ENCODE results near the gene MAML2.

MAML2 gene

DNA sequence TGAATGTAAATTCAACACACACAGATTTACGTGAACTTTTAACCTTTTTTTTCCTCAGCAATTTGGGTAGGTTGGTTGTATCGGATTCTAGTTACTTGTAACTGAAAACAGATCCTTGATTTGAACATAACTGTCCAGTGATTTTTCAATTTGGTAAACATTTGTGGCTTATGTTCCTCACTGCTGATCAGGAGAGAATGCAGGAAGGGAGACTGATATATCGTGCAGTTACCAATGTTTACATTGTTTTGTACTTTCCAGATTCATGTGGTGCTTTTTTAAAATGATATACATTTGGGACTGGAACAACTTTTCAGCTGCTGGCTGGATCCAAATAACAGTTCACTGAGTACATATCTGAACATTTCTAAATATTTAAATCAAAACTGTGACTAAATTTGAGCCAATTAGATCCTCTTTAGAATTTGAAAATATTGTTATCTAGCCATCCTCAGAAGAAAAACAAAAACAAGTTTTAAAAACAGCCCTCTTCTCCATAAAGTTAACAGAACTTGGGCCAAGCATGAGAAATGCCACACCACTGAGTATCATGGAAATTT, 334.8 kb downstream of the MAML2 start:
- DNase-seq (ENCODE audit: low spot score): no peak

DNA sequence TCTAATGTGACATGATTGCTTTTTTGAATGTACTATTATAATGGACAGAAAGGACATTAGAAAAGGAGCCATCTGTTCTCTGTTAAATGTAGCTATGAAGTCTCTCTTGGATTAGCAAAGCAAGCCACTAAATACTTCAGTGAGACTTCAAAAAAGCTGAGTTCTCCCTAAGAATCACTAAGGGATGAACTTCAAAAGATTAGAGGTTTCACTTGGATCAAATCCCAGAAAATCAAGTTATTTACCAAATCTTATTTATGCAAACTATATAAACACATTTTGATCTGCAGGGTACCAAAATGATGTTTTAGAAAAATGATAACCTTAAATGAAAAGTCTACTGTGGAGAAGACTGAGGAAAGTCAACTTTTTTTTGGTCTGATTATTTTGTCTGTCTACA, 337.0 kb downstream of the MAML2 start:
- no peak for DNase-seq (ENCODE audit: low spot score)

DNA sequence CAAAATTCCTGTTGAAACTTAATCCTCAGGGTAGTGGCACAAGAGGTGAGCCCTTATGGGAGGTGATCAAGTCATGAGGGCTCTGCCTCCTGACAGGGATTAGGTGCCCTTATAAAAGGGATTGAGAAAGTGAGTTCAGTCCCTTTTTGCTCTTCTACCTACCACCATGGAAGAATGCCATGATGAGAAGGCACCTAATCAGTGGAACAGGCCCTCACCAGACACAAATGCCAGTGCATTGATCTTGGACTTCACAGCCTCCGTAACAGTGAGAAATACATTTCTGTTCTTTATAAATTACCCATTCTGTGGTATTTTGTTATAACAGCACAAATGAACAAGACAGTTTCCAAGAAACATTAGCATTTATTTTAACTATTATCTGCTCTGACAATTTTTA, 338.1 kb downstream of the MAML2 start:
- no peak for DNase-seq (ENCODE audit: low spot score)

DNA sequence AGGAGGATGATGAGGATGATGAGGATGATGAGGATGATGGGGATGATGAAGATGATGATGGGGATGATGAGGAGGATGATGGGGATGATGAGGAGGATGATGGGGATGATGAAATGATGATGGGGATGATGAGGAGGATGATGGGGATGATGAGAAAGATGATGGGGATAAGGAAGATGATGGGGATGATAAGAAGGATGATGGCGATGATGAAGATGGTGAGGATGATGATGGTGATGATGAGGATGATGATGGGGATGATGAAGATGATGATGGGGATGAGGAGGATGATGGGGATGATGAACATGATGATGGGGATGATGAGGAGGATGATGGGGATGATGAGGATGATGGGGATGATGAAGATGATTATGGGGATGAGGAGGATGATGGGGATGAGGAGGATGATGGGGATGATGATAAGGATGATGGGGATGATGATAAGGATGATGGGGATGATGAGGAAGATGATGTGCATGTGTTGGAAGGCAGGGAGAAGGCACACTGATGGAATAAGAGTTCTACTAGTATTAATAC, 340.2 kb downstream of the MAML2 start:
- no peak for DNase-seq (ENCODE audit: low spot score)

DNA sequence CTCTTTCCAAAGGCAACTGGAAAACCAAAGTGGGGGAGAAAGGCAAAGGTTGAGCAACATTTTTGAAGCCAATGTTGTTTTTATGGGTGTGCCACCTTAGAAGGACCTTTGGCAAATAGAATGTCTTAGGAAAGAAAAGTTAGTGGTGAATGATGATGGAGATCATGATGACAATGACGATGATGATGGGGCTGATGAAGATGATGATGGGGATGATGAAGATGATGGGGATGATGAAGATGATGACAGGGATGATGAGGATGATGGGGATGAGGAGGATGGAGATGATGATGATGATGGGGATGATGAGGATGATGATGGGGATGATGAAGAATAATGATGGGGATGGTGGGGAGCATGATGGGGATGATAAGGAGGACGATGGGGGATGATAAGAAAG, 340.7 kb downstream of the MAML2 start:
- DNase-seq (ENCODE audit: low spot score): no peak

DNA sequence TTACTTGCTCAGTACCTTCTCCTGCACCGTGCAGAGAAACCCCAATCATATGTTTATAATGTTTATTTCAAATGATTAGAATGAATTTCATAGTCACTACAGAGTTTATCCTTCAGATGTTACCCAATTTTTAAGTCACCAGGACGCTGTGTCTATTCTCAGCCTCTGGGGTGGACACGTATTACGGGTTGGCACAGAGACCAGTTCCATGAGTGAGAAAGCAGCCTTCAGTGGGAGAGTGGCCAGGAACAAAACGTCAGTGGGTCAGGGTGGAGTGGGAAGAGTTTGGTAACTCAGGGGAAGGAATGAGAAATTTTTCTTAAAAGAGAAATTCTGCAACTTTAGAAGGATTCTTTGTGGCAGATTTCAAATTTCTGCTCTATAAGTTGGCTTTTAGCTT, 342.0 kb downstream of the MAML2 start:
- DNase-seq (ENCODE audit: low spot score): no peak

DNA sequence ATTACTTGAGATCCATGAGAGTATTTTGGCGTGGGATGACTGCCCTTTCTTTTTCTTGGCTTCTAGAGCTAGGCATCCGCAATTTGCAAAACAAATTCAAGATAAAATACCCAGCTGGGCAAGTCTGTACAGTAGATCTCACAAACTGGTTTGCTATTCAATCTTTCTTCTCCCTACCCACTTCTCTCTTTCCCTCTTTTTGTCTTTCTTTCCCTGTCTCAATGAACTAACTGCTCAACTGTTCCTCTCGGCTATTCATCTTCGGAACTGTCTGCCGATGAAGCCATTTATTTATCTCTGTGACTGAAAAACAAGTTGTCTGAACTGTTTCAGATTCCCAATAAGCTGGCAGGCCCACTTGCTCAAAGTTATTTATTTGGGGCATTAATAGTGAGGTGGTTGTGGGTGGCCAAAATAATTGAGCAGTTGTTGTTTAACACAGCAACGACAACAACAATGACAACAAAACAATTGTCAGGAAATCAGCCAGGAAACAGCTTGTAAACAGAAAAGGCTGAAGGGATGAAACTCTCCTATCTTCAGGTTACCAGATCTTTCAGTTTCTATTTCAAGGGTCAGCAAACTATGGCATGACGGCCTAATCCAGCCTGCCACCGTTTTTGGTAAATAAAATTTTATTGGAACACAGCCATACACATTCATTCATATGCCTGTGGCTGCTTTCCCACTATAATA, 343.1 kb downstream of the MAML2 start:
- no peak for DNase-seq (ENCODE audit: low spot score)

DNA sequence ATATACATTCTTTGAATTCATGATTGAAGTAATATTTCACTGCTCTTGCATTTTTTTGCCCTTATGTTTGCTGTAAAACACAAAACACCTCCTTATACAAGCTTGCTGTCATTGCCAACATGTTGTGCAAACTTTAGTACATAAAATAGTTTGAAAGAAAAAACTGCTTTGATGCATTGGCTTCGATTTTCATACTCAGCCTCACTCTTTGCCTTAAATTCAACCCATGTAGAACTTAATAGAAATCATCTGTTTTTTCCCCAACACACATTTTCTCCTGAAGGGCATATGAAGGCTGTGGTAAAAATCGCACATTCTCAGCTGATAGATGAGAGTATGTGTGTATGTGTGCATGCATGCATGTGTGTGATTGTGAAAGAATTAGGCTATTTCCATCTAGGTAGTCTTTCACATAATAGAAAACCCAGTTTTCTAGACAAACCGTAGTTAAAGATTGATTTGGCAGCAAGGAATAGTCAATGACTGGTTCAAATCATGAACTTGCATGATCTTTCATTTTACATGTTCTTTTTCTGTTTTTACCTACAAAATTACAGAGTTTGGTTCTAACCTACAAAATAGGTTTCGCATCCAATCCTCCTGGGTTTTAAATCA, 346.3 kb downstream of the MAML2 start:
- no peak for DNase-seq (ENCODE audit: low spot score)

DNA sequence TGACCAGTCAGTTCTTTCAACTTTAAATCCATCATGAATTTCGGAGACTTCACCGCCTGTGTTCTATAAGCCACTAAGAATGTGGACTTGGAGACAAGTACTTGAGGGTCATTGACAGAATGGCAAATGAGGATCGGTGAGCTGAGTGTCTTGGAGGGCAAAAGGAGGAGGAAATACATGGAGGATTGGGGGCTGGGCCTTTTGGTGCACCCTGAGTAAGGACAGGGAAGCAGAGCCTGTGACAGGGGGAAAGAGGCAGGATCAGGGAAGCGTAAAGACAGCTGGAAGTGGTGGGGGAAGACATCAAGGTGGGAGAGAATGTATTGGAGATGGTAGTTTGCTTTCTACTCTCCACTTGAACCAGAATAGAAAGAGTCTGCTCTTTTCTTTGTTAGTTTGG, 348.7 kb downstream of the MAML2 start:
- no peak for DNase-seq (ENCODE audit: low spot score)

DNA sequence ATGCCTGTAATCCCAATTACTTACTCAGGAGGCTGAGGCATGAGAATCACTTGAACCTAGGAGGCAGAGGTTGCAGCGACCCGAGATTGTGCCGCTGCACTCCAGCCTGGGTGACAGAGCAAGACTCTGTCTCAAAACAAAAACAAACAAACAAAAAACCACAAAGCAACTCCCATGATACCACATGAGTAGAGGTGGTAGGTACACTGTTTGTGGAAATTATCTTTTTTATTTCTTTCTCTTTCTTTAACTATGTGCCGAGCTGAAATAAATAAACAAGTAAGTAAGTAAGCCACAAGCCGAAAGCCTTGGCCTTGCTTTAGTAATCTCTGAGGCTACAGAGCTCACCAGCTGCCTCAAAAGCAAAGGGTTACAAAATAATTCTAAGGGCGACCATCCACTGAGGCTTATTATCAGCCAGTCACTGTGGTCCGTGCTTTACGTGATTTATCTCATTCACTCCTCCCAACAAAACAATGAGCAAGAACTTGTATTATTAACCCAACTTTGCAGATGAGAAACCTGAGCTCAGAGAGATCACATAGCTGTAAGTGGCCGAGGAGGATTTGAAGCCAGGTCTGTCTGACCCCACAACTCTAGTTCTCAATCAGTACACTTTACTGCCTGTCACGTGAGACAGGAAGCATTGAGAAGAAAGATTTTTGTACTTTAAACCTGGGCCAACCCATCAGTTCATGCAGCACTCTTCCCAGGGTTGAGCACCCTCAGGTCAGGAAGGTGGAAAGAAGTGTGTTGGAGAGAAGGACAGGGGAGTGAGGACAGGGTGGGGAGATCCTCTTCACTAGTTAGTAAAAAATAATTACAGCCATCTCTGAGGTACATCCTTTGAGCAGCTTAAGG, 349.3 kb downstream of the MAML2 start:
- no peak for DNase-seq (ENCODE audit: low spot score)

DNA sequence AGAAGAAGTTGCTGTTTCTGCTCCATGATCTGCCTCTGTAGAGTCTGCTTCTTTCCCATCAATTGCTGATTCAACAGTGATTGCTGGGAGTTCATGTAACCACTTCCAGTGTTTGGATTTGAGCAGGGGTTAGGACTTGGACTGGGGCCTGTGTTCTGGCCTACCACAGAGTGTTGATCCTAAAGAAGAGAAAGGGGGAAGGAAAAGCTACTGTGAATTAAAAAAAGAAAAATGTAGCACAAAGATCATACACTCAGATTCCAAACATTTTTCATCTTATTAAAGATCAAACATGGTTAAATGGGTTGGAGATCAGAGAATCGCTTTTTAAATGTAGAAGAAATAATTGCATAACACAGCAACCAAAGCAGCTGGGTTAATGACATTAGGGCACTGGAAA, 351.4 kb downstream of the MAML2 start:
- no peak for DNase-seq (ENCODE audit: low spot score)

DNA sequence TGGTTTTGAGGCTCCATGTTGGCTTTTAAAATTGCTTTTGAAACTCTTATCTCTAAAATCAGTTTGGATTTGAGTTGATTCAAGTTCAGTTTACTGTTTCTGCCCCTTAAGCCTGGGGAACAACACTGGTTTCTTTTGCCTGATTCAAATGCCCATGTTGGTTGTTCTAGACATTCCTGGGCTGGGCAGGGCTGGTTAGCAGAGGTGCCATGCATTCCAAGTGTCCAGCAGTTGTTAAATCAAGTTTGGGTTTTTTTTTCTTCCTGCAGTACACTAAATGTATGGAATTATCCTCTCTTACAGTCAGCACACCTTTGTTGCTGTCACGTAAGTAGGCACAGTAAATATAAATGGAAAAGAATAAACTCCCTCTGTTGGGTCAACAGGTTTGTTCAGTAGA, 351.9 kb downstream of the MAML2 start:
- DNase-seq (ENCODE audit: low spot score): no peak

DNA sequence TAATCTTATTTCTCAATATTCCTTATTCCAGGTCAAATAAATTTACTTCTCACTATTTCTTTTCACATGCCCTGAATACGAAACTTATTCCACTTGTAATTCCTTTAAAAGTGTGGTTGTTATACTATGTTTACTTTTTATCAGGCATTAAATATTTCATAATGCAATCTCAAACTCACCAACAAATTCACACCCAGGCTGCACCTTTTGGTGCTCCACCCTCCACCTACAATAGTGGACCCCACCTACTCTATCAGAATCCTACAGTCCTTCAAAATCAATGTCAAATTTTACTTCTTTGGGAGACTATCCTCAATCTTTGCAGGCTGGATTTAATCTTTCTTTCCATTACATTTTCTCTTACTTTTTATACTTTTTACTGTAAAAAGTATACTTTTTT, 353.2 kb downstream of the MAML2 start:
- no peak for DNase-seq (ENCODE audit: low spot score)

DNA sequence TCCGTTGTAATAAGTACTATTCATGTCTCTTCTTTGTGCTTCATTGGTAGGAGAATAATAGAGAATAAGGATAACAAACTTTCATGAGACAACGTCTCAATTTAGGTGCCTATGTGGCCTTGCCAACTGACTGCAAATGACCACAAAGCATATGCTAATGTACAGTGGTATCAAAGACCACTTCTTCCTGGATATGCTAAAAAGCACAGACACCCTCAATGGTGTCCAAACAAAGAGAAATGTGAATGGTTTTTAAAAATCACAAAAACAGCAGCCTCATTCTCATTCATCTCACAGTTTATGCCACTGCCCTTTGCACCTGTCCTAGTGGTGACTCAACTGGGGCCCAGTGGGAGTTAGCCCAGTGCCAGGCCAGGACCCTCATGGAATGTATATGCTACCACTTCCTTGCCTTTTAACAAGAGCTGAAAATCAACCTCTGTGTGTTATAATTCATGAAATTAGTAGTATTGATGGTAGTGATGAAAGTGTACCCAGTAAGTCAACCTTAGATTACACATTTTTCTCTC, 353.9 kb downstream of the MAML2 start:
- DNase-seq (ENCODE audit: low spot score): no peak

DNA sequence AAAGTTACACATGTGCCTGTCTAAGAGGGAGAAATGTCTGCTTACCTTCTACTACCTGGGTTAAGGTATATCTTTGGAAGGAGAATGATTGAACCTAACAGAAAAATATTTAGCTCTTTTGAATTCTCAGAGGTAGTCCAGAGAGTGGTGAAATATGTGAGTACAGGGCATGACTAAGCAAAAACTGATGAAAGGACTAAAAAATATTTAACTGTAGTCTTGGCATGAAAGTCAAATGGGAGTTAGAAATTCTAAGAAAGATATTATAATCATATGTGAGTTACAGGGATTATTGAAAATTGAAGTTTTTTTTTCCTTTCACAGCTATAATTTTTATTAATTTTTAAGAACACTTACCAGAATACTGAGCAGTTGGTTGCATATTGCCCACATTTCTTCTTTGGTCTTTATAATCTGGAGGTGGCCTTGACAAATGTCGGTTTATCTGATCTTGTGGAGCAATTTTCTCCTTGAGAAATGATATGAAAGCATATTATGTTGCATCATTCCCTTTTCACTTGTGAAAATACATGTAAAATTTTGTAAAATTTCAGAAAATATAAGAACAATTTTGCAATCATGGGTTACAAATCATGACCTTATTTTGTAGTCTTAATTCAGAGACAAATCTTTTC, 357.7 kb downstream of the MAML2 start:
- DNase-seq (ENCODE audit: low spot score): no peak

DNA sequence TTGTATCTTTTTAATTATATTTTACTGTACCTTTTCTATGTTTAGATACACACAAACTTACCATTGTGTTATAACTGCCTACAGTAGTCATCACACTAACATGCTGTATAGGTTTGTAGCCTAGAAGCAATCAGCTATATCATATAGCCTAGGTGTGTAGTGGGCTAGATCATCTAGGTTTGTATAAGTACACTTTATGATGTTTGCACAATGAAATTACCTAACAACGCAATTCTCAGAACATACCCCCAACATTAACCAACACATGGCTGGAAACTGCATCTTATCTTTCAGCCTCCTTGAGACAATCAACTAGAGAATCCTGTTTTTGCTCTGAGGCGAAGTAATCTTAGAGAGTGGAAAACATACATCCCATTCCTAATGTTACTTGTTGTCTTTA, 358.9 kb downstream of the MAML2 start:
- no peak for DNase-seq (ENCODE audit: low spot score)

DNA sequence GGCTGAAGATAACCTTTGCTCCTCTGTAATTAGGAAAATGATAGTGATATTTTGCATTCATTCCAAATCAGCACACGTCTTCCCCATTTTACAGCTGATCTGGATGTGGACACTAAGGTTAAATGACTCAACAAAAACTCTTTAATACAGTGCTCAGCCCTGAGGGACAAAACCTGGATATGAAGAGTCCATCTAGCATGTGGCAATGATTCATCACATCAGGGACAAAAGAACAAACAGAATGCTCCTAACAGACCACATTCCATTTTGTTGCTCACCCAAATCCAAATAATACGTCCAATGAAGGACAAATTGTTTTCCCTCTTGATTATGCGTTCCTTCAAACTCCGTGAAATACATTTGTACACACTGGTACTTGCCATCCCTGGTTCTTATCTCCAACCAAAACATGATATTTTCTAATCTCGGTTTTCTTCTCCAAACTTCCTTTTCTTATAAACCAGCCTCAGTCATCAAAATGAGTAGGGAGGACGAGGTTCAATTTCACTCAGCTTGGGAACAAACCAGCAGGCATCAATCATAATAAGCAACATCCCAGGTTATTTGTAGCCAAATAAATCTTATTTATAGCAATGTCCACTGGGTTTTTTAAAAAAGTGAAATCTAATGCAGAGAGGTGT, 365.3 kb downstream of the MAML2 start:
- DNase-seq (ENCODE audit: low spot score): no peak

DNA sequence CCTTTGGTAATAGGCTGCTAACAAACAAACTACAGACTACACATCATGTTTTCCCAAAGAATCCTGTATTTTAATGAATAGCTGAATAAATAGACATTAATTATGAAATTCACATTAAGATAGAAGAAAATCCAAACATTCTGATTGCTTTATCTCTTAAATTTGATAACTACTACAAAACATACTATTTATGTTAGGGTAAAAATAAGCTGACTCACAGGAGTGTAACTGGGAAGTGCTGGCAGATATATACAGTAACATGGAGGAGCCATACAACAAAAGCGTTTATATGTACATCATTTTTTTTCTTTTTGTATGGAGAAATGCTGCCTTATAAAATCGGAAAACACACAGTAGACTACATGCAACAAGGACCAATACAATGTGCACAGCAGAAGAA, 366.4 kb downstream of the MAML2 start:
- DNase-seq (ENCODE audit: low spot score): no peak

DNA sequence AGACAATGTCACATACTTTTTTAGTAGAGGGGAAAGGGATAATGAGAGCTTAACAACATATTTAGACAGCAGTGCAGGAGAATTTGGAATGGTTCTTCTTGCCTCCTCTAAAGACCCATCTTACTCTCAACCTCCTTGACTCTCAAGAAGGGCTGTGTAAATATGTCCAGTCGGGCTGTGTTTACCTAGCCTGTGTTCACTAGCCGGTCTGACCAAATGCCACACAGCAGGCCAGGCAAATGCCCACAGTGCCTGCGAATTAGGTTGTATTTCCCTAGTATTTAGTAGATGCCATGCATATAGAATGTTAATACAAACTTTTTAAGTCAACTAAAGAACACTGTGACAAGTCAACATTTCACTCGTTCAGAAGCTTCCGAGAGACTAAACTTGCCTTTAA, 367.7 kb downstream of the MAML2 start:
- DNase-seq (ENCODE audit: low spot score): no peak

DNA sequence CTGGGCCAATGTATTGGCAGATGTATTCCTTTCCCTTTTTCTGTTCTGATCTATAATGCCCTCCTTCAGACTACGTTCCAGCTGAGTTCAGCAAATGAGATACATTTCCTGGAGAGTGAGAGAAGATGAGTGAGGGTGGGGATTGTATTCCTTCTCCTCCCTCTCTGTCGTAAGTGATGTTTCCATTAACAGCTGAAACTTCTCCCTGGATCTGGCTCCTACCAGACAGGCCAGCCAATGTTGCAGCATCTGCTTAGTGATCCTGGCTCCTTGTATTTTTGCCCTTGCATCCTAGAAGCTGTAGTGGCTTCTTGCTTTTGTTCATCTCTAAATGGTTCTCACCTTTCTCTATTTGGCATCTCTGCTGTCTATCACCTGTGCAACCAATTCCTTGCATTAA, 370.9 kb downstream of the MAML2 start:
- DNase-seq (ENCODE audit: low spot score): no peak

DNA sequence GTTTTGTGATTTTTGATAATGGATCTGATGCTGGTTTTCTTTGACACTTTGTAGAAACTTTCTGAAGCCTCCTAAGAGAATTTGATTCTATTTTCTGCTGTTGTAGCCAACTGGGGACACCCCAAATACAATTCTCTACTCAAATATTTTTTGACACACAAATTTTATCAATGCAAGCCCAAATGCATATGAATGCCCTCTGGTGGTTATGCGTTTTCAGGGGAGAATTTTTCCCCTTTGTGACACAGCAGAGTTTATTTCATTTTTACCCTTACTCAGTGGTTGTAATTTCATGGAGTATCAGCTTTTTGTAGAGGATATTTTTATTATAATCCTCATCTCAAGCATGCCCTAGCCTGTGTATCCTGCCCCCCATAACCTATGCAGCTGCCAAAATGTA, 374.4 kb downstream of the MAML2 start:
- no peak for DNase-seq (ENCODE audit: low spot score)

Measured in germinal center (tissue), 1 donor.